CD4-positive, alpha-beta T cell treated with Interleukin-1 beta for 1 hour (primary cell): Measurements from ENCODE around the gene JARID2.

Experiments used
- DNase-seq, 2 donors: peaks; one replicate each; pipeline ENCODE4 v3.0.0-alpha.2; 2020 to 2022

The JARID2 gene

DNA sequence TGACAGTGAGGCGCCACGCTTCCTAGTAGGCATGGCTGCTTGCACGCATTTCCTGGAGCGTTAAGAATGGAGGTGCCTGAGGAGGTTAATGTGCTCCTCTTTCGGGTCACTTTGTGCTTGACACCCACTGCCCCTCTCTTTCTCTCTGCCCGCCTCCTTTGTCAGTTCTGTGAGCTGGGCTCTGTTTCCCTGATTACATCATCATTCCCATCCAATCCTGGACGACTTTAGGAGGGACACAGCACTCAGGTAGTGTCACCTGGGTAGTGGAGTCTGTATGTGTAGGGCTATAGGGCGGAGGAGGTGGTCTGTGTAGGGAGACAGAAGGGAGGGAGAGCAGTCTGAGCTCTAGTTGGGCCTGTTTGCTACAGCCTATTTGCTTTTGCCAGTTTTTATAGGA lies 136.8 kb downstream of the JARID2 start:
- no peak for DNase-seq

DNA sequence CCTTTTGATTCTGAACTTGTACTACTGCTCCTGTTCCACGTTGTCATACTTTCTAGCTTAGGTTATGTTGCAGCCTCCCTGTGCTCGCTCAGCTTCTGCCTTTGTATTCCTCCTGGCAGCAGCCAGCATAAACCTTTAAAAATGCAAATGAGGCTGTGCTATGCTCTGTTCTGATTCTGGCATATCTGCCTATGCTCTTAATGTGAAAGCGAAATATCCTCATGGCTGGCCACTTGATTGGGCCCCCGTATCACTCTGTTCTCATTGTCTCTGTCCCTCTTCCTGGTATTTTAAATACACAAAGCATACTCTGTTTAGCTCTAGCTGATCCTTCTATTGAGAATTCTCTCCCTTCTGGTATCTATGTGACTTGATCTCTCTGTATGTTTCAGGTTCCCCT lies 139.0 kb downstream of the JARID2 start:
- no peak for DNase-seq

DNA sequence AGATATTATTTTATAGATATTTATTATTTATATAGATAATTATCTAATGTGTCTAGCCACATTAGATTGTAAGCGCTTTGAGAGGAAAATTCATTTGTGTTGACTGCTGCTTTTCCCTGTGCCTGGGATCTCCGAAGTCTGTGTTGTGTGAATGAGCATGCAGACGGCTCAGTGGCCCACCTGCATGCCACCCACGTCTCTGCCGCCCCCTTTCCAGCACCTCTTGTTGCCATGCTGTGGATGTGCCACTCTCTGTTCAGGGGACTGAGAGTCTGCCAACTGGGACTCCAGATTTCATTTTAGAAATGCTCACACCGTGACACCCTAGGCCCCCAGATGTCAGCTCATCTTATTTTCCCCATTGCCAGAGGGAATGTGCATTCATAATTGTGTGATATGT lies 139.7 kb downstream of the JARID2 start:
- DNase-seq = no peak

DNA sequence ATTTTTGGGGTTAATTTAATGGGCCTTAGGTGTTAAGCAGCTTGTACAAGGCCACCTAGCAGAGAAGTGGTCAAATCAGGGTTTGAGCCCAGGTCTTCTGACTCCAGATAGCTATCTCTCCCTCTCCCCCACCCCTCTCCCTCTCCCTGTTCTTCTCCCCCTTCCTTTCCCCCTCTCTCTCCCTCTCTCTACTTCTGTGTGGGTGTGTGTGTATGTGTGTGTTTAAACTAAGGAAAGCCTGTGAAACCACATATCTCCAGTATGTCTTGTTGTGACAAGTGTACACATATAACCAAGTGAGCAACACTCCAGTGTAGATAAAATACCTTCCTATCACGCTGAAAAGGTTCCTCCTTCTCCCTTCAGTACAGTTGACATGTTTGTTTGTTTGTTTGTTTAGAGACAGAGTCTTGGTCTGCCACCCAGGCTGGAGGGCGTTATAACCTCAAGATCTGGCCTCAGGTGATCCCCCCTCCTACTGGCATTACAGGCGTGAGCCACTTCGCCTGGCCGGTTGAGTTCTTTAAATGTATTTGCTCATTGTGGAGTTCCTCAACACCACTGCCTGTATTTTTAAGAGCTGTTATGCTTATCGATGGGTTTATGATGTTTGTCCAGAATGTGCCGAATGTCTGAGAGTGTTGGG lies 140.4 kb downstream of the JARID2 start:
- no peak for DNase-seq

DNA sequence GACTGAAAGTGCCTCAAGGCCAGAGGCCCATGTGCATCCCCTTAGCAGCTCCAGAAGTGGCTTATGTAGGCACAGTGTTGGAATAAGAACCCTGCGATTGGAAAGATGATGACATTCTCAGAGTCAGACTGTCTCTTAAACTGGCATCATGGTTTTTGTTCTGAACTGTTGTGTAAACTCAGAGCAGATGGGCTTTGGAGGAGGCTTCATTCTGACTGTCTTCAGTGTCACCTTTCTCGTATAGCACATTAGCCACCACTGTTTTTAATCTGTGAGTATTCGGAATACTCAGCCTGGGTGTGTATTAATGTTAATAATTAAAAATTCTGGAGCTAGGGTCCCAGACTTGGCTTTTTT lies 140.9 kb downstream of the JARID2 start:
- DNase-seq = no peak

DNA sequence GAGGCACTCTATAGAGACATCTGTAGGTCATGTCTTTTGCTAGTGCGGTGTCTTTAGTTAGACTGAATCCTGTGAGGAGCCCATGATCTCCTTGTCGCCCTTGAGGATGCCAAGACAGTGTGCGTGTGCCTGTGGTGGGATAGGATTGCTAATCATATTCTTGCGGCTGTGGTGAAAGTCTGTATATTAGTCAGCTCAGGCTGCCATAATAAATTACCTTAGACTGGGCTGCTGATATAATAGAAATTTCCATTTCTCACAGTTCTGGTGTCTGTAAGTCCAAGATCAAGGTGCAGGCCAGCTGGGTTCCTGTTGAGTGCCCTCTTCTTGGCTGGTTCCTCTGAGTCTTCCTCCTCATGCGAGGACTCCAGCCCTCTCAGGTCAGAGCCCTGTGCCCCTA lies 141.2 kb downstream of the JARID2 start:
- no peak for DNase-seq

DNA sequence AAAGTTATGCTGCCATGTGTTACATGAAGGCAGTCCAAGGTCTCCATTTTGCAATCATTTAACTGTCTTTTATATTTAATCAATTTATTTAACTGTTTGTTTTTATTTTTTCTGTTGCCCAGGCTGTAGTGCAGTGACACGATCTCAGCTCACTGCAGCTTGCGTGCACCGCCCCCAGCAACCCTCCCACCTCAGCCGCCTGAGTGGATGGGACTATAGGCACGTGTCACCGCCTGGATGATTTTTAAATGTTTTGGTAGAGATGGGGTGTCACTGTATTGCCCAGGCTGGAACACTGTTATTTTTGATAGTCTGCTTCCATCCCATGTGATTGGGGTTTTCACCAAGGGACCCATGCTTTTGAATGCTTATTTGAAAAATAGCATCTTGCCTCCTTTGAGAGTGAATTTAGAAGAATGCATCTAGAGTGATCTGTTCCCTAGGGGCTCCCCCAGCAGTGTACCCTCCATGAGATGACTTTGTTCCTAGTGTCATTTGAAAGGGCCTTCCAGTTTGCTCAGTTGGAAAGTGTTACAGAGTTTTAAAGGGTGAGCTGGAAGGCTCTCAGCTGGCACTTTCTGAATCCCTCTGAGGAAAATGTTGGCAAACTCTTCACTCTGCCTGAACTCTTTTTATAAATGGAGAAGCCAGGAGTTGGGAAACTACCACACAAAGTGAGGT lies 143.4 kb downstream of the JARID2 start:
- DNase-seq = no peak

DNA sequence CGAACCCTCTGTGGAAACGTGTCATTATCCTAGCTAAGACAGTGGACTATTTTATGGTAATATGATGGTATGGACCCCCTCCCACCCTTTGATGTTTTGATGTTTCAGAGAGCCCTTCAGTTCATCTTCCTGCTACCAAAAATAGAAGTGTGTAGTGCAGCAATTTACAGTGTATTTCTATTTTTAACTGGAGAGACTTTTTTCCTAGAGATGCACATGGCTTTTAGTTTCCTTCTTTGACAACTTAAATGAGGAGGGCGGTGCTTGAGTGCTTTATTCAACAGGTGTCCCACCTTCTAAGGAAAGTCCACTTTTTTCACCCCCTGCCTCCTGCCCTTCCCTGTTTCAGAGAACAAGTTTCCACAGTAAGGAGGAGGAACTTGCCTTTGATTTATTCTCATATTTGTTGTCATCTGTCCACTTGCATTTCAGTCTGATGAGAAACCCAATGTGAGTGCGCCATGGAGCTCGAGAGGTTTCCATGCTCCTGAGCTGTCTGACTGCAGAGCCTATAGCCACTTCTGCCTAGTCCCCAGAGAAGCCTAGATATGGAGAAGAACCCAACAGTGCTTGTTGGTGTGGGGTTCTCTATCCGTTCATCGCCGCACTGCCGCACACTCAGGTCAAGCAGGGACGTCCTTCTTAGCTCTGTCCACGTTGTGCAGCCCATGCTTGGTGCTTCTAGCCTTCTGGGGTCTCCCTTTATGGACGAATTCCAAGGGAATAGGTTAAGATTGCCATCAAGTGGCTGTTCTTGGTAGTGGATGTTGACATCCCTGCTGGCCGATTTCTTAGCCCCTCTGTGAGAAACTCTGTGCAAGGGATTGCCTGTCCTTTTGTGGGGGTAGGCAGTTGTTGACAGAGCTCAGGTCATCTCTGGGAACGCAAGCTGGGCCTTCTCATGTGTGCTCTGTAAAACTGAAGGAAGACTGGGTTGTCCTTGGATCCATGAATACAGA lies 144.2 kb downstream of the JARID2 start:
- peak in 1 of 2 donors; percentile 31 for DNase-seq

DNA sequence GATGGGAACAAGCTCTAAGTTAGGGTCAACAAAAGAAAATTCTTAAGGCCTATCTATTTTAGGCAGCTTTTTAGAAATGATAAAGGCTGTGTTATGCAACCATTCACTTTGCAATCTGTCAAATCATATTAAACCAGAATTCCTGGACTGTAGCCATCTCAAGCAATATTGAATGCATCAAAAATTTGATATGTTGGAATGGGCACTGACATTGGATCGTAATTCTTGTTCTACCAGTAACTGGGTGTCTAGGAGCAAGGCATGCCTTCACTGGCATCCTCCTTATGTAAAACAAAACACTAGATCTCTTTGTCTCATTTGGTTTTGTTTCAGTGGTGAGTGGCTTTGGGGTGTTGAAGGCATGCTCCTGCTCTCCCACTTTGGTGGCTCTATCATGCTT lies 145.6 kb downstream of the JARID2 start:
- no peak for DNase-seq

DNA sequence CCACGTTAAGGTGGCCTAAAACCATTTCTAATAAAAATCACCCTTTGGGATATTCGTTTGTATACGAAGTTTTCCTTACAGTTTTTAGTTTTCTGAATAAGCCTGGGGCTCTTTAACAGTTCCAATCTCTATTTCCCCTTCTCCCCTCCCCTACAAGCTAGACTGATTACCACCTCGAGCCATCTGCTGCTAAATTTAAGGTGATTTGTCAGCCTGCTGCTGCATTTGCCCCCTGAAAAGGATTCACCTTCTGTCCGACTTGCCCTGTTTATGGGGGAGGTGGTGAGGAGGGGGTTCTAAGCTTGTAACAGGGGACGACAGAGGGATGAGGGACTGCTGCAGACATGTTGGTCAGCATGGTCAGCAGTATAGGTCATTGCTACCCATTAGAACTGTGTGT lies 146.3 kb downstream of the JARID2 start:
- no peak for DNase-seq

DNA sequence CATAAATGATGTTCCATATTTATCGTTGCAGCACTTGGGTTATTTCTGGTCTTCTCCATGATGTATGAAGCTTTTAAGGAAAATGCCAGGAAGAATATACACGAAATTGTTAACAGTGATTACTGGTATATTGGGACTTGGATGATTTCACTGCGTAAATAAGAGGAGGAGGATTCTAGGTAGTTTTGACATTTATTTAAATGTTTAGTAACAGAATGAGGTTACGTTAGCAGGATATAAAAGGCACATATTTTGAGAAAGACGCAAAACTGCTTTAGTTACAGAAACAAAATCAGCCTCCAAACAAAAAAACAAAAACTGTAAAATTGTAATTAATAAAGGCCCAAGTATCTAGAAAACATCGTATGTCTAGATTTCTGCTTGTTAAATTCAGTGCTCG lies 147.7 kb downstream of the JARID2 start:
- DNase-seq = no peak

DNA sequence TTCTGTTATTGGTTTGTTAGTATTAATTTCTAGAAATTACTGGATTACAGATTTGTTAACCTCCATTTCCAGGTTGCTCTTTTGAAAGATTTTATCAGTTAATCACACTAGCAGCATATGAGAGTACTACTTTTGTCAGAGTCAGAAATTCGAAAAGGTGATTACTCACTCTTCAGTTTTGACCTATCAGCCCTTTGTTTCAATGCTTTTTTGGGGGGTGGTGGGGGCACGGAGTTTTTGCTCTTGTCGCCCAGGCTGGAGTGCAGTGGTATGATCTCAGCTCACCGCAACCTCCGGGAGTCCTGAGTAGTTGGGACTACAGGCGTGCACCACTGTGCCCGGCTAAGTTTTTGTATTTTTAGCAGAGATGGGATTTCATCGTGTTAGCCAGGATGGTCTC lies 149.2 kb downstream of the JARID2 start:
- DNase-seq = no peak

DNA sequence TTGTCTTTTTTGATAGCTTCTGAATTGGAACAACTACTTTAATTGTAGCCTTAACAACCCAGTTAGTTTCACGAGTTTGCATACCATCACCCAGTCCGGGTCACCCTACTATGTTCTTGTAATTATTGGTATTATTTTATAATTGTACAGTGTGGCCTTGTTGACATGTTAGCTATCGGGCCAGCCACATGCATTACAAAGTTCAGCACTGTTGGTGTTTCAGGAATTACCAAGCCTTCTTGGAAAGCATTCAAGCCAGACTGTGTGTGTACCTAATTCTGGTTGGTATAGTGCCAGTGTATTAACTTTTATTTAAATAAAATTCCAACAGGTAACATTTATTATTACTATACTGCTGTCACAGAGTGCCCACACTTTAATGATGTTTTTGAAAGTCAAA lies 150.9 kb downstream of the JARID2 start:
- no peak for DNase-seq

DNA sequence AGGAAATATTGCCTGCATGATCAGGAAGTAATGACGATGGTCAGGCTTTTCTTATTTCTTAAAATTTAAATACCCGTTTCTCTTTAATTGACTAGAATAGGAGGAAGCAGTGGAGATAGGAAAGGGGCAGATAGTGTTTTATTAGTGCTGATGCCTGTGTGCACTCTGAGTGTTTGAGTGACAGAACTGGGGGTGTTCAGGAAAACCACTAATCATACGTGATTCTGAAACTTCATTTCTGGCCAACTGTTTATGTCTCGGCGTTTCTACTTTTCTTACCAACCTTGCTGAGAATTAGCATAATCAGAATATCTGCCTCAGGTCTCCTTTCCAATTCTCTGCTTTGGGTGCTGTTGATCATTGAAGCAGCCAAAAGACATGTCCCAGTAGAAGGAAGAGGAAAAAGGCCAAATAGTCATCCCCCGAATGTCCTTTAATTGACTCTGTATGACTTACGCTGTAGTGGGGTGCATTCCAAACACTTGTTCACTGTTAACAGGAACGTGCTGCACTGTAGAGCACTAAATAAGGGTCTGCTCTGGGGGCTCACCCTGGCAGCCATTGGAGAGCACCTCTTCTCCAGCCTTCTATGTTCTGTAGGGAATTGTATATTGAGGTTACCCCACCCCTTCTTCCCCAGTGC lies 152.9 kb downstream of the JARID2 start:
- no peak for DNase-seq

DNA sequence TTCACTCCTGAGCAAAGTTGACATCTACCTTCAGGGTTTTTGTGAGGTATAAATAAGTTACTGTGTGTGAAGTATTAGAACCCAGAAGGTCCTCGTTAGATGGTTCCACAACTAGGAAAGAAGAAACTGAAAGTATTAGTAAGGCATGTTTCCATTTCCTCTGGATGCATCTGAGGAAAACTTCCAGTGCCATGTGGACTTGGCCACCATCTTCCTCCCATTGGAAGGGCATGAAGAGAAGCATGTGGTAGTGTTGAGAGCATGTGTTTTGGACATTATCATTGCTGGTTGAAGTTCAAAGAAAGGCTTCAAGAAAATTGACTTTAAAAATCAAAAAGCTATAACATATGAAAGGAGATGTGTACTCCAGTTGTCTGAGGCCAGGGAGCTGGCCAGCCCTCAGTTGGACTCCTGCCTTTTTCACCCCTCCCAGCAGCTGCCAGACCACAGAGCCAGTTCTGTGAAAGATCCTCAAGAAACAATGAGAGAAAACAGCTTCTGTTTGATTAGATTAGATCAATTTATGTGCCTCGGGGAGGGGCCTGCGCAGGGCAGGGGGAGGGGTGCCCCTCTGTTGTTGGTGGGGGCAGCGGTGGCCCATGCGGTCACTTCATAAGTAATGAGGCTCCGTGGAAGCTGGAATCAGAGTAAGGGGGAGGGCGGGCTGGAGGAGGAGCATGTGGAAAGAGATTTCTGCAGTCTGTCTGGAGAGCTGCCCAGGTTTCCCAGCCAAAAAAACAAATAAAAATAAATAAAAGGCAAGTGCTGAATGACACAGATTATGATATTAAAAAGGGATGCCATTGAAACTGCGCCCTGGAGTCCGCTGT lies 154.0 kb downstream of the JARID2 start:
- no peak for DNase-seq

DNA sequence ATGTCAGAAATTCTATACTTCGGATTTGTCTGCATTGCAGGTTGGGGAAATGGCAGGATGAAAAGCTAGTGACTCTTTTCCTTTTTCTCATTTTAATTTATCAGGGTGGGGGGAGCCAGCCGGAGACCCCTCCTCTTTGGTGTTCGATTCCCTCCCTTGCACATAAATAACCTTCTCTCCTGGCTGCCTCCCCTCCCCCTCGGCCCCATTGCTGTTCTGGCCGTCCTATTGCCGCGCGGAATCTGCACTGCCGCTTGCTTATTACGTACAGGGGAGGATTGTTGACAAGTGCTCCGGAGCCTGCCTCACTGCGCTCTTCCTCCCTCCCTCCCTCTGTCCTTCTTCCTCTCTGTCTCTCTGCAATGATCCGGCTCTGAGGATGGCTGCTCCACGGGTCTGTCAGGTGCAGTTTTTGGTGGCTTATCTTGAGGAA lies 154.7 kb downstream of the JARID2 start:
- peak; percentile 13 to 45 for DNase-seq

DNA sequence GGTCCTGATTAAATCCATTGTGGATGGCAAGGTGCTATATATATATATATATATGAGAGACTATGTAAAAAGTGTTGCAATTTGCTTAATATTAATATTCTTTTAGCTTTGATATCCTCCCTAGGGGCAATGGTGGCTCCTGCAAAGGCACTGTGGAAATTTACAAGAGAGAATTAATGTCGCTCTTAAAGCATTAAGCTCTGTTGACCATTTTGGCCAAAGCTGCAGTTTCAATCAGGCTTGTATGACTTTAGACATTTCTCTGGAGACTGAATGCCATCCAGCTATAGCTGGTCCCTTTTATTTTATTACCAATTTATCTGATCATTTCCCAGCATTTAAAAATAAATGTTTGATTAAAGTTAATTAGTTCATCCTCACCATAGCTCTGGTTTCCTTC lies 155.3 kb downstream of the JARID2 start:
- DNase-seq = no peak

DNA sequence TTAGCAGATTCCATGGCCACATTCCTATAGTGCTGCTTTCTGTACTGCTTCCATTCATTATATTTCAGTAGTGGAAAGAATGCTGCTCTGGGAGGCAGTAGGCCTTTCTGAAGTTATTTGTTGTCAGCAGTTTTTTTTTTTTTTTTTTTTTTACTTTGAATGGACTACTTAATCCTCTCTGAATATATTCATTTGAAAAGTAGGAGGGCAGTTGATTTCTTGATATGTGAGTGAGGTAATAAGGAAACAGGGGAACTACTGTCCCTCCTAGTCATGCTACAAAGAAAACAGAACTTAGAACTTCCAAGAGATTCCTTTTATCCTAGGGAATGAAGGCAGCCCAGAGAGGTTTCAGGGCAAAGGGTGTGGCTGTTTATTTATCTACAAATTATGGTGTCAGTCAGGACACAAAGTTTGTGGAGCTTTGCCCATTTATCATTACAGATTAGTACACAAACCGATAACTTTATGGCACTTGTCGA lies 155.9 kb downstream of the JARID2 start:
- DNase-seq = no peak

DNA sequence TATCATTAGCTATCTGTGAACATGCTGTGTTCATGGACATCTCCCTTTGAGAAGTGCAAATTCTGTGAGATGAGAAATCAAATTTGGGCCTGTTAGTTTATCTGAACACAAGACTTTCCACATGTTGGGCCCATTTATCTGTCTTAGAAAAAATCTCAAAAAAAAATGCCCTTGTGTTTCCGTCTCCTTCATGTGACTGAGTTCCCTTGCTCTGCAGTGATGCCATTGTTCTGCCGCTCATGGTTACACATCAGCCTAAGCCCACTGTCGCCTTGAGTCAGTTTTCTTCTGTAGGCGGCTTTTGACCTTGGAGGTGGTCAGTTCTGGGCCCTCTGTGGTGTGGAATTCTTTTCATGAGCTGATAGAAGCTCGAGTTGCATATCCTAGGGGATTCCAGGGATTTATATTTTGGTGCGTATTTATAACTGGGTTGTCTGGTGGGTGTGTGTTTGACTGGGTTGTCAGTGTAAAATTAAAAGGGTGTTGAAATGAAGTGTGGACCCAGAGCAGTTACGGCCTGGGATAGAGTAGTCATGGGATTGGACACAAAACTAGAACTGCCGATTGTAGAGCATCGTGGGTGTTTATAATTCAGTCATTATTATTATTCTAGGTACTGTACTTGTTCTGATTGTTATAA lies 156.7 kb downstream of the JARID2 start:
- DNase-seq = no peak

DNA sequence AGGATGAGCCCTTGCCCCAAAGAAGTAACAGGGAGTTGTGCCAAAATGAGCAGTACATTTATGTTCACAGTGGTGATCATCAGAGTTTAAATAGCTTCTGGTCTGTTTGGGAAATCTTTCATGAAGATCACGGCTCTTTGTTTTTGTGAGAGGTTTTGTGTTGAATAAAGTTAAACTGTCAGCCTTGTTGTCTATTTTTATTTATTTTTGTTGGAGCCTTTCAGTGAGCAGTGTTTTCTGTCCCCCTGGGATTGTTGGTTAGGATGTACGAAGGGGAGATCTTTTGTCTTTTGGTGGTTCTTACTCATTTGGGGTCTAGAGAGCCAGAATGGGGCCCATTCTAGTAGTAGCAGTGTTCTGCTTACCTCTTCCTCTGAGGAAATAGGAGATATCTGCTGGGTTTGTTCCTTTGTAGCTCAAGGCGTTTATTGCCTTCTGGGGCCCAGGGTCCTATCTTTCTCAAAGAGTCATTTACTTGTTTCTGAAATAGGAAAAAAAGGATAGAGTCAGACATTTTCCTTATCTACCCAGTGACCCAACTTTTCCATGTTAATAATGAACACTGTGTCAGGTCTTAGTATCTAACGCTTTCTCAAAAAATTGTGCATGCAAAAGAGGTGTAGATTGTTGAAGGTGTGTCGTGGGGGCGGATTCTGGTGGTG lies 157.4 kb downstream of the JARID2 start:
- no peak for DNase-seq

DNA sequence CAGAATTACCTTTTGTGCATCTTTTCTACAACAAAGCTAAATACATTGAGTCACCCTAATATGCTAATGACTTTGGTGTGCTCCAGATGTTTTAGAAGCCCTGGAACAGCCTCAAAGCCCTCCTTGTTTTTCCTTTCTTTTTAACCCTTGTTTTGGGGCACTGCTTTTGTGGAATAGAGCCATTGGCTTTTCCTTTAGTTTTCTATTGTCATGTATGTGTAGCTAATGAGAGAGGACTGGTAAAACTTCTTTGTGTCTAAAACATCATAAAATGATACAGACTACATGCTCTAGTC lies 158.8 kb downstream of the JARID2 start:
- no peak for DNase-seq
